Gastrocnemius medialis (tissue), 4 donors: ENCODE measurements around the gene PPP1R13L. TPM values are rescaled to one million over a fixed set of nuclear protein-coding genes. Genes with fewer than 3 reads are reported as not detected.

Experiments used
- ATAC-seq, 2 donors: fragments of 150-250 bp; one replicate each; pipeline ENCODE4 v1.9.1; 2016
- DNase-seq, 2 donors: peaks; one replicate each; pipeline ENCODE4 v3.0.0-alpha.2; 2019
- H3K27ac ChIP-seq, 4 donors: fragments of 200-600 bp; sonication (generic); 1 replicate in 1 of 4; 2 replicates in 3 of 4; pipeline ENCODE4 v1.5.1; 2016 to 2018; ENCODE audit warnings: mild to moderate bottlenecking in 2 of 4, moderate library complexity in 1 of 4
- H3K27me3 ChIP-seq, 3 donors: fragments of 200-600 bp; sonication (generic) in 2 of 3; 1 replicate in 1 of 3; 2 replicates in 2 of 3; pipeline versions ENCODE4 v1.5.1 to v1.6.0; 2016 to 2019; ENCODE audit warnings: mild to moderate bottlenecking in 1 of 3, moderate library complexity in 1 of 3
- H3K36me3 ChIP-seq, 2 donors: fragments of 200-600 bp; sonication (generic) in 1 of 2; one replicate each; pipeline ENCODE4 v1.5.1; 2017 to 2018
- H3K4me1 ChIP-seq, 2 donors: fragments of 200-600 bp; sonication (generic) in 1 of 2; one replicate each; pipeline ENCODE4 v1.5.1; 2016 to 2017; ENCODE audit warnings: mild to moderate bottlenecking in 2 of 2
- H3K4me3 ChIP-seq, 4 donors: fragments of 200-600 bp; sonication (generic) in 3 of 4; 1 replicate in 1 of 4; 2 replicates in 3 of 4; pipeline ENCODE4 v1.5.1; 2016 to 2019; ENCODE audit warnings: mild to moderate bottlenecking in 2 of 4
- H3K9me3 ChIP-seq, 3 donors: fragments of 200-600 bp; sonication (generic) in 2 of 3; 1 replicate in 1 of 3; 2 replicates in 2 of 3; pipeline ENCODE4 v1.5.1; 2016 to 2019
- CTCF ChIP-seq, 5 experiments: fragments of 450-650 bp in 3 of 5; fragments of 200-600 bp in 2 of 5; sonication (generic) in 2 of 5; IDR thresholded peaks in 4 of 5; conservative IDR thresholded peaks in 1 of 5; 1 replicate in 4 of 5; 2 replicates in 1 of 5; pipeline ENCODE4 v1.5.1; 2016 to 2019; ENCODE audit warnings: antibody characterized with exemption in 5 of 5, mild to moderate bottlenecking in 3 of 5, moderate library complexity in 3 of 5
- POLR2A ChIP-seq, 2 donors: fragments of 450-650 bp; IDR thresholded peaks; one replicate each; pipeline ENCODE4 v1.6.1; 2017; ENCODE audit warnings: antibody characterized with exemption in 2 of 2, mild to moderate bottlenecking in 2 of 2, moderate library complexity in 2 of 2
- in situ Hi-C, 4 donors: fragments of 200-750 bp; cut with MboI; loops; one replicate each; pipeline versions ENCODE4 v1.15.0 to v1.8.0; 2017; ENCODE audit warnings: low sequenced_read_pairs in 4 of 4
- intact Hi-C: fragments of 100-400 bp; cut with DNase I; formaldehyde crosslinking; loops from one replicate; pipeline ENCODE4 v1.15.1; 2023; ENCODE audit warnings: low total_unique reads
- total RNA-seq, 4 donors: library from RNA; depleted of rRNA; stranded (reverse); fragments of >200 nt; gene quantifications; one replicate each; pipeline versions ENCODE4 v1.1.0 to v1.2.3, GENCODE V29; 2016

PPP1R13L gene
- total RNA-seq, 4 donors from 2014 or later, result 1.1 to 6.9 (median 1.5) TPM

GRCh38 chr19:45391871-45392665 is 12.8 kb downstream of the PPP1R13L start:
- Histone ChIP-seq H3K36me3 (no peaks in the 10 kb centered on the region), H3K4me1 (no peaks in the 10 kb centered on the region), H3K27me3 (peaks cover 3 to 8% (median 5%) of the 10 kb centered on the region in 3 donors), H3K4me3 (no peak overlapping the region), H3K27ac (no peak overlapping the region), H3K9me3 (no peaks in the 10 kb centered on the region)
- ATAC-seq, result no peak
- in situ Hi-C loops (no loop called here), intact Hi-C loops (no loop called here)
- no peak for DNase-seq
- TF ChIP-seq CTCF (IDR thresholded peaks at IDR 0.05 in 4 of 5, conservative IDR thresholded peaks at IDR 0.05 in 1 of 5) (no peak), POLR2A (IDR thresholded peaks at IDR 0.05) (no peak)

- Histone ChIP-seq H3K4me1 (no peaks in the 10 kb centered on the region), H3K27me3 (peaks cover 10 to 15% (median 11%) of the 10 kb centered on the region in 3 donors), H3K9me3 (no peaks in the 10 kb centered on the region), H3K36me3 (no peaks in the 10 kb centered on the region), H3K27ac (no peak overlapping the region), H3K4me3 (no peak overlapping the region)
- TF ChIP-seq POLR2A (IDR thresholded peaks at IDR 0.05) (no peak), CTCF (IDR thresholded peaks at IDR 0.05 in 4 of 5, conservative IDR thresholded peaks at IDR 0.05 in 1 of 5) (no peak)
- intact Hi-C loops (no loop called here), in situ Hi-C loops (no loop called here)
- DNase-seq (no peak), ATAC-seq (no peak)
These were observed 13.5 kb downstream of the PPP1R13L start for GRCh38 chr19:45391346-45391745.

GRCh38 chr19:45385392-45386221 is 19.3 kb downstream of the PPP1R13L start:
- TF ChIP-seq POLR2A (IDR thresholded peaks at IDR 0.05) (no peak), CTCF (IDR thresholded peaks at IDR 0.05 in 4 of 5, conservative IDR thresholded peaks at IDR 0.05 in 1 of 5) (no peak)

GRCh38 chr19:45382426-45382825 is 22.4 kb downstream of the PPP1R13L start:
- no peak for DNase-seq
- Histone ChIP-seq H3K36me3 (no peaks in the 10 kb centered on the region), H3K9me3 (no peaks in the 10 kb centered on the region), H3K27me3 (peaks cover 28 to 29% (median 29%) of the 10 kb centered on the region in 3 donors), H3K4me1 (no peaks in the 10 kb centered on the region), H3K27ac (no peak overlapping the region), H3K4me3 (no peak overlapping the region)
- in situ Hi-C loops (no loop called here), intact Hi-C loops (no loop called here)
- ATAC-seq, result no peak
- no peak for TF ChIP-seq CTCF (IDR thresholded peaks at IDR 0.05 in 4 of 5, conservative IDR thresholded peaks at IDR 0.05 in 1 of 5)
- TF ChIP-seq POLR2A (IDR thresholded peaks at IDR 0.05), result no peak

More at GRCh38 chr19:45385392-45386221, 19.3 kb downstream of the PPP1R13L start:
- in situ Hi-C loops, result no loop called here
- Histone ChIP-seq H3K4me1 (no peaks in the 10 kb centered on the region), H3K9me3 (no peaks in the 10 kb centered on the region), H3K27me3 (peaks cover 29 to 33% (median 30%) of the 10 kb centered on the region in 3 donors), H3K36me3 (no peaks in the 10 kb centered on the region), H3K27ac (no peak overlapping the region), H3K4me3 (no peak overlapping the region)
- DNase-seq (no peak), ATAC-seq (no peak)
- intact Hi-C loops, result no loop called here
